Stimulated activated CD8-positive, alpha-beta memory T cell treated with anti-CD3 and anti-CD28 coated beads, Interleukin-2, amount 100 ng/mL, for 48 hours (primary cell): ENCODE results near the gene TMEM140.

Experiments
- DNase-seq, 2 donors: peaks; one replicate each; pipeline ENCODE4 v3.0.0-alpha.2; 2020; ENCODE audit warnings: low read depth in 2 of 2

Gene TMEM140

GRCh38 chr7:135174941-135175340 lies 27.1 kb downstream of the TMEM140 start:
- no peak for DNase-seq

GRCh38 chr7:135175931-135176330 lies 28.1 kb downstream of the TMEM140 start:
- no peak for DNase-seq

- DNase-seq = no peak
Measured at GRCh38 chr7:135177028-135177696, 29.3 kb downstream of the TMEM140 start.

- no peak for DNase-seq
Measured at GRCh38 chr7:135178364-135178763, 30.5 kb downstream of the TMEM140 start.

- DNase-seq = no peak
Measured at GRCh38 chr7:135179321-135179925, 31.6 kb downstream of the TMEM140 start.

GRCh38 chr7:135180122-135180521 lies 32.2 kb downstream of the TMEM140 start:
- no peak for DNase-seq

- no peak for DNase-seq
Measured at GRCh38 chr7:135181261-135181928, 33.5 kb downstream of the TMEM140 start.

- DNase-seq = no peak
Measured at GRCh38 chr7:135181929-135182678, 34.2 kb downstream of the TMEM140 start.

- no peak for DNase-seq
Measured at GRCh38 chr7:135183478-135183877, 35.6 kb downstream of the TMEM140 start.

- DNase-seq = no peak
Measured at GRCh38 chr7:135184254-135184841, 36.5 kb downstream of the TMEM140 start.

- DNase-seq = no peak
Measured at GRCh38 chr7:135185471-135186260, 37.8 kb downstream of the TMEM140 start.

GRCh38 chr7:135186261-135186540 lies 38.3 kb downstream of the TMEM140 start:
- DNase-seq = no peak

GRCh38 chr7:135186841-135187253 lies 39.0 kb downstream of the TMEM140 start:
- no peak for DNase-seq

- no peak for DNase-seq
Measured at GRCh38 chr7:135188298-135188984, 40.6 kb downstream of the TMEM140 start.

- DNase-seq = no peak
Measured at GRCh38 chr7:135189221-135189662, 41.4 kb downstream of the TMEM140 start.

- no peak for DNase-seq
Measured at GRCh38 chr7:135189961-135190360, 42.1 kb downstream of the TMEM140 start.

- no peak for DNase-seq
Measured at GRCh38 chr7:135190703-135191102, 42.8 kb downstream of the TMEM140 start.

GRCh38 chr7:135192914-135193536 lies 45.2 kb downstream of the TMEM140 start:
- no peak for DNase-seq

GRCh38 chr7:135193615-135194081 lies 45.8 kb downstream of the TMEM140 start:
- DNase-seq = no peak

- DNase-seq = no peak
Measured at GRCh38 chr7:135194494-135195095, 46.7 kb downstream of the TMEM140 start.
